HepG2 (cell line): ENCODE results near the gene VEZF1. TPM values are rescaled to one million over a fixed set of nuclear protein-coding genes. Genes with fewer than 3 reads are reported as not detected.

Experiments
- ATAC-seq: fragments of 200-7000 bp; cut with Tn5 transposase; 3 replicates; pipeline ENCODE4 v1.9.1; 2020; ENCODE audit warnings: mild to moderate bottlenecking, moderate library complexity
- BruUV-seq: library from RNA; stranded (reverse); fragments of 400-500 nt; replicated peaks from 2 replicates; lab custom pipeline; 2021; lab: Mats Ljungman, UMichigan
- CTCF ChIA-PET: fragments of 300-600 bp; formaldehyde crosslinking; extraction: SDS; loops from one replicate; lab custom pipeline; 2021; ENCODE audit warnings: low total read pairs, inconsistent platforms, low intra/inter-chr PET ratio; lab: Yijun Ruan, JAX
- POLR2A ChIA-PET: fragments of 350-600 bp; sonication (Branson Sonifier 250); formaldehyde crosslinking; loops from one replicate; lab custom pipeline; 2020; ENCODE audit warnings: antibody characterized with exemption, inconsistent platforms; lab: Yijun Ruan, JAX
- DNase-seq: peaks from one replicate; pipeline ENCODE4 v3.0.0-alpha.2; 2015; ENCODE audit warnings: low spot score
- FAIRE-seq: peaks from 3 replicates; lab custom pipeline; 2011; peaks lifted over from hg19 to GRCh38; lab: Jason Lieb, UNC
- H2AFZ ChIP-seq: one replicate; pipeline ENCODE4 v1.6.1; 2011; ENCODE audit warnings: low read length, inconsistent platforms
- H3K27ac ChIP-seq: fragments of 300-600 bp; 3 replicates; pipeline ENCODE4 v1.8.0; 2011; ENCODE audit warnings: mixed run types, mild to moderate bottlenecking, mixed read lengths, low read length, inconsistent platforms; ENCODE audit not compliant: insufficient read depth; ENCODE audit errors: extremely low read length
- H3K27me3 ChIP-seq, 2 experiments: fragments of 200-600 bp in 1 of 2; 2 replicates in 1 of 2; 3 replicates in 1 of 2; pipeline versions ENCODE4 v1.6.0 to v1.8.0; 2011; ENCODE audit warnings: low read length in 2 of 2, mild to moderate bottlenecking in 2 of 2, moderate library complexity in 2 of 2, inconsistent platforms in 1 of 2; ENCODE audit not compliant: insufficient read depth in 2 of 2, control insufficient read depth in 1 of 2
- H3K36me3 ChIP-seq, 2 experiments: fragments of 200-600 bp in 1 of 2; replicated peaks in 1 of 2; 2 replicates in 1 of 2; 3 replicates in 1 of 2; pipeline versions ENCODE4 v1.5.1 to v1.8.0; 2011; ENCODE audit warnings: low read length in 2 of 2, inconsistent platforms in 1 of 2; ENCODE audit not compliant: insufficient read depth in 2 of 2, control insufficient read depth in 1 of 2
- H3K4me1 ChIP-seq: 2 replicates; pipeline ENCODE4 v1.5.1; 2012; ENCODE audit warnings: low read length, inconsistent platforms; ENCODE audit not compliant: insufficient read depth
- H3K4me2 ChIP-seq: 2 replicates; pipeline ENCODE4 v1.6.0; 2011; ENCODE audit warnings: low read depth, low read length, inconsistent platforms
- H3K4me3 ChIP-seq, 3 experiments: fragments of 200-600 bp in 1 of 3; sonication (generic), shearing (Covaris generic) in 1 of 3; replicated peaks in 1 of 3; 2 replicates each; pipeline ENCODE4 v1.5.1; 2011 to 2016; ENCODE audit warnings: low read length in 3 of 3, inconsistent platforms in 2 of 3, low read depth in 2 of 3, mild to moderate bottlenecking in 2 of 3, control low read depth in 1 of 3, mixed read lengths in 1 of 3; ENCODE audit not compliant: insufficient read depth in 1 of 3
- H3K79me2 ChIP-seq: one replicate; pipeline ENCODE4 v1.6.1; 2011; ENCODE audit warnings: low read length, inconsistent platforms; ENCODE audit not compliant: insufficient read depth
- H3K9ac ChIP-seq: 2 replicates; pipeline ENCODE4 v1.6.0; 2011; ENCODE audit warnings: mild to moderate bottlenecking, low read depth, low read length, inconsistent platforms; ENCODE audit not compliant: insufficient read depth
- H3K9me3 ChIP-seq: 2 replicates; pipeline ENCODE4 v1.5.1; 2012; ENCODE audit warnings: mild to moderate bottlenecking, low read length
- H4K20me1 ChIP-seq: 2 replicates; pipeline ENCODE4 v1.6.0; 2011; ENCODE audit warnings: inconsistent platforms, mild to moderate bottlenecking, low read length, moderate library complexity; ENCODE audit not compliant: insufficient read depth
- CEBPB ChIP-seq: IDR thresholded peaks from 2 replicates; pipeline ENCODE4 v1.6.1; 2011; ENCODE audit warnings: low read depth, low read length, improper control_type of control experiment, borderline replicate concordance
- HDAC1 ChIP-seq: sonication (generic); formaldehyde crosslinking; IDR thresholded peaks from 2 replicates; pipeline ENCODE4 v1.5.1; 2020; ENCODE audit warnings: mild to moderate bottlenecking, missing genetic modification reagents
- SMYD3 ChIP-seq: sonication (generic); formaldehyde crosslinking; IDR thresholded peaks from 2 replicates; pipeline ENCODE4 v1.8.1; 2023; ENCODE audit warnings: mild to moderate bottlenecking, missing genetic modification reagents
- TEAD3 ChIP-seq: optimal IDR thresholded peaks from 2 replicates; pipeline ENCODE3; 2016; ENCODE audit warnings: borderline replicate concordance
- TFE3 ChIP-seq: IDR thresholded peaks from 2 replicates; pipeline ENCODE4 v1.6.1; 2016
- ZFP1 ChIP-seq: IDR thresholded peaks from 2 replicates; pipeline ENCODE4 v1.6.1; 2016
- ZMYM3 ChIP-seq: sonication (generic); formaldehyde crosslinking; IDR thresholded peaks from 2 replicates; pipeline ENCODE4 v1.5.1; 2020; ENCODE audit warnings: mild to moderate bottlenecking, missing genetic modification reagents
- ZNF234 ChIP-seq: sonication (generic); formaldehyde crosslinking; conservative IDR thresholded peaks from 2 replicates; pipeline ENCODE4 v1.5.1; 2020; ENCODE audit warnings: mild to moderate bottlenecking, missing genetic modification reagents
- ZNF362 ChIP-seq: sonication (generic); formaldehyde crosslinking; IDR thresholded peaks from 2 replicates; pipeline ENCODE4 v1.4.0; 2020; ENCODE audit warnings: missing genetic modification reagents, mild to moderate bottlenecking, borderline replicate concordance
- ZNF644 ChIP-seq: IDR thresholded peaks from 2 replicates; pipeline ENCODE4 v1.6.1; 2016; ENCODE audit warnings: low read depth
- ZNF770 ChIP-seq: sonication (generic); formaldehyde crosslinking; IDR thresholded peaks from 2 replicates; pipeline ENCODE4 v1.5.0; 2020; ENCODE audit warnings: mild to moderate bottlenecking, missing genetic modification reagents
- WGBS: methylation state at CpG from one replicate; pipeline ENCODE4 v1.1.6; 2017; ENCODE audit warnings: low lambda C conversion rate; 5-methylcytosine and 5-hydroxymethylcytosine counted together
- in situ Hi-C: cut with HindIII; loops from 2 replicates; pipeline ENCODE4 v1.10.0; 2017; ENCODE audit warnings: low pct_unique_long_range_greater_than_20kb; ENCODE audit not compliant: extremely low pct_ligation_motif_present
- intact Hi-C: fragments of 100-400 bp; cut with micrococcal nuclease; formaldehyde crosslinking; loops from one replicate; pipeline ENCODE4 v1.10.0; 2022; ENCODE audit not compliant: unreplicated experiment
- polyA plus RNA-seq, 8 experiments: library from polyadenylated mRNA; depleted of rRNA in 3 of 8; stranded (reverse) in 7 of 8; unstranded in 1 of 8; fragments of >200 nt; fragmentation: Illumina TruSeq in 4 of 8; extraction: Trizol in 4 of 8; gene quantifications; 2 replicates each; pipeline versions ENCODE4 v1.2.1 to v1.2.3, GENCODE V29; 2011 to 2016; ENCODE audit warnings: low read depth in 4 of 8, missing spikeins in 1 of 8, mixed read lengths in 1 of 8; ENCODE audit not compliant: insufficient read depth in 1 of 8
- total RNA-seq, 5 experiments: library from RNA; depleted of rRNA; stranded (reverse); fragments of >200 nt; fragmentation: Illumina TruSeq; extraction: Trizol; gene quantifications; 2 replicates each; pipeline ENCODE4 v1.2.3, GENCODE V29; 2016; ENCODE audit warnings: low read depth in 1 of 5

VEZF1 gene
- total and polyA plus RNA-seq, 2 of the 13 experiments (the other 11 are each of a cell fraction or from before 2014, with no cell fraction given), result 45.9 to 49.7 TPM

GRCh38 chr17:58010067-58010799 is 22.2 kb upstream of the VEZF1 start:
- peaks cover 1 to 6% of the 10 kb centered on the region in 2 experiments for H3K36me3 ChIP-seq
- H3K27me3 ChIP-seq, result no peaks in the 10 kb centered on the region; a peak in 1 of 5 replicates
- in situ Hi-C loops, result no loop called here
- H3K4me3 ChIP-seq, result no peak overlapping the region
- H3K9ac ChIP-seq, result no peak overlapping the region
- DNase-seq, result no peak
- FAIRE-seq, result no peak
- CTCF ChIA-PET, result no interaction called here
- TF ChIP-seq ZMYM3 (CRISPR knock-in tag) (0 out of 2 replicates have a peak, but pooled peaks have one; percentile 25), ZNF362 (CRISPR knock-in tag) (peak; percentile 66; the same call in 1 of the 2 replicates), ZFP1 (CRISPR knock-in tag) (no peak), TEAD3 (peak; percentile 68), TFE3 (no peak), ZNF234 (CRISPR knock-in tag) (no peak), ZNF644 (CRISPR knock-in tag) (no peak), ZNF770 (CRISPR knock-in tag) (peak; percentile 70), HDAC1 (CRISPR knock-in tag) (no peak), CEBPB (peak; percentile 17; the same call in 1 of the 2 replicates), SMYD3 (CRISPR knock-in tag) (no peak)
- H3K9me3 ChIP-seq, result no peaks in the 10 kb centered on the region
- peaks cover 12% of the 10 kb centered on the region for H4K20me1 ChIP-seq
- peaks cover 24% of the 10 kb centered on the region for H3K4me1 ChIP-seq
- intact Hi-C loops, result no loop called here
- H3K27ac ChIP-seq, result peak overlapping the region; percentile 19
- no TSS peak for BruUV-seq
- no peak overlapping the region for H2AFZ ChIP-seq
- peaks cover 24% of the 10 kb centered on the region for H3K79me2 ChIP-seq
- no peak for ATAC-seq
- WGBS, result 70% methylated on average over 10 of the region's 10 CpGs
- H3K4me2 ChIP-seq, result no peak overlapping the region
- POLR2A ChIA-PET, result no interaction called here
